K562 (cell line): Measurements from ENCODE around the gene THAP5. TPM values are rescaled to one million over a fixed set of nuclear protein-coding genes. Genes with fewer than 3 reads are reported as not detected.

ENCODE experiments used
- ATAC-seq: fragments of 200-7000 bp; cut with Tn5 transposase; 3 replicates; pipeline ENCODE4 v1.9.1; 2020; ENCODE audit warnings: moderate library complexity
- BruUV-seq: library from RNA; stranded (reverse); fragments of 400-500 nt; replicated peaks from 2 replicates; lab custom pipeline; 2021; lab: Mats Ljungman, UMichigan
- CTCF ChIA-PET: fragments of 300-600 bp; formaldehyde crosslinking; extraction: SDS; loops from one replicate; lab custom pipeline; 2021; ENCODE audit warnings: low intra/inter-chr PET ratio; lab: Yijun Ruan, JAX
- POLR2A ChIA-PET: fragments of 300-600, 350-650 bp; sonication (Branson Sonifier 250); formaldehyde crosslinking; extraction: SDS; loops from one replicate; lab custom pipeline; 2021; ENCODE audit warnings: antibody characterized with exemption, inconsistent platforms; lab: Yijun Ruan, JAX
- DNase-seq, 4 experiments: peaks; one replicate each; pipeline versions ENCODE4 v3.0.0 to v3.0.0-alpha.2; 2011 to 2018; ENCODE audit warnings: low spot score in 3 of 4, mixed read lengths in 3 of 4; ENCODE audit errors: extremely low read depth in 1 of 4
- FAIRE-seq: peaks from 2 replicates; lab custom pipeline; 2011; peaks lifted over from hg19 to GRCh38; lab: Jason Lieb, UNC
- H2AFZ ChIP-seq: 2 replicates; pipeline ENCODE4 v1.6.0; 2011; ENCODE audit warnings: low read depth, low read length, control low read depth, inconsistent platforms
- H3K27ac ChIP-seq: fragments of 200-600 bp; 3 replicates; pipeline ENCODE4 v1.8.0; 2011; ENCODE audit warnings: low read depth, mild to moderate bottlenecking, control low read depth, inconsistent platforms, low read length, moderate library complexity, mixed read lengths; ENCODE audit errors: extremely low read depth
- H3K27me3 ChIP-seq, 2 experiments: fragments of 300-600 bp in 1 of 2; 2 replicates in 1 of 2; 3 replicates in 1 of 2; pipeline versions ENCODE4 v1.6.0 to v1.8.0; 2011; ENCODE audit warnings: inconsistent platforms in 2 of 2, low read length in 2 of 2, mild to moderate bottlenecking in 1 of 2, mixed read lengths in 1 of 2, moderate library complexity in 1 of 2; ENCODE audit not compliant: control insufficient read depth in 2 of 2, insufficient read depth in 2 of 2
- H3K36me3 ChIP-seq: fragments of 300-600 bp; 3 replicates; pipeline ENCODE4 v1.8.0; 2011; ENCODE audit warnings: mild to moderate bottlenecking, low read length, inconsistent platforms; ENCODE audit not compliant: control insufficient read depth, insufficient read depth
- H3K4me1 ChIP-seq, 2 experiments: fragments of 200-600 bp in 1 of 2; replicated peaks in 1 of 2; 2 replicates in 1 of 2; 3 replicates in 1 of 2; pipeline versions ENCODE4 v1.5.1 to v1.8.0; 2011; ENCODE audit warnings: inconsistent platforms in 2 of 2, low read length in 2 of 2, mild to moderate bottlenecking in 1 of 2, mixed read lengths in 1 of 2, moderate library complexity in 1 of 2; ENCODE audit not compliant: control insufficient read depth in 2 of 2, insufficient read depth in 2 of 2
- H3K4me2 ChIP-seq: 2 replicates; pipeline ENCODE4 v1.6.1; 2011; ENCODE audit warnings: low read length, control low read depth, inconsistent platforms, mixed read lengths; ENCODE audit not compliant: insufficient read depth
- H3K4me3 ChIP-seq: fragments of 200-600 bp; sonication (generic), shearing (Covaris generic); 2 replicates; pipeline ENCODE4 v1.5.1; 2016; ENCODE audit warnings: control low read depth, inconsistent platforms
- H3K79me2 ChIP-seq: fragments of 200-600 bp; 3 replicates; pipeline ENCODE4 v1.8.0; 2011; ENCODE audit warnings: low read length, inconsistent platforms; ENCODE audit not compliant: control insufficient read depth, insufficient read depth
- H3K9ac ChIP-seq, 2 experiments: 2 replicates each; pipeline versions ENCODE4 v1.6.0 to v1.6.1; 2011; ENCODE audit warnings: low read depth in 2 of 2, low read length in 2 of 2, control low read depth in 1 of 2, inconsistent platforms in 1 of 2, mild to moderate bottlenecking in 1 of 2, mixed read lengths in 1 of 2; ENCODE audit not compliant: insufficient read depth in 1 of 2
- H3K9me1 ChIP-seq: one replicate; pipeline ENCODE4 v1.6.0; 2011; ENCODE audit warnings: inconsistent platforms, mild to moderate bottlenecking, low read length, moderate library complexity; ENCODE audit not compliant: control insufficient read depth, insufficient read depth
- H3K9me3 ChIP-seq: replicated peaks from 2 replicates; pipeline ENCODE4 v1.5.1; 2011; ENCODE audit warnings: low read depth, low read length, inconsistent platforms; ENCODE audit not compliant: control insufficient read depth, insufficient read depth
- H4K20me1 ChIP-seq: replicated peaks from 2 replicates; pipeline ENCODE4 v1.6.1; 2011; ENCODE audit warnings: low read length, inconsistent platforms, mixed read lengths; ENCODE audit not compliant: control insufficient read depth, insufficient read depth
- BCLAF1 ChIP-seq, 2 experiments: fragments of 450-650 bp in 1 of 2; IDR thresholded peaks; 2 replicates each; pipeline ENCODE4 v1.6.1; 2011 to 2017; ENCODE audit warnings: low read depth in 2 of 2, antibody characterized with exemption in 1 of 2, borderline replicate concordance in 1 of 2, low read length in 1 of 2, mild to moderate bottlenecking in 1 of 2, mixed read lengths in 1 of 2; ENCODE audit not compliant: control insufficient read depth in 1 of 2
- CCNT2 ChIP-seq: IDR thresholded peaks from 2 replicates; pipeline ENCODE4 v1.6.1; 2011; ENCODE audit warnings: borderline replicate concordance, low read depth, mild to moderate bottlenecking, moderate library complexity, mixed read lengths, low read length; ENCODE audit not compliant: insufficient read length; ENCODE audit errors: extremely low read depth
- FOXJ3 ChIP-seq: sonication (generic); formaldehyde crosslinking; IDR thresholded peaks from 2 replicates; pipeline ENCODE4 v1.4.0; 2020; ENCODE audit warnings: mild to moderate bottlenecking, missing genetic modification reagents
- POLR3G ChIP-seq: IDR thresholded peaks from 2 replicates; pipeline ENCODE4 v1.6.1; 2011; ENCODE audit not compliant: insufficient read length, insufficient replicate concordance; ENCODE audit errors: extremely low read depth
- REST ChIP-seq, 2 experiments: fragments of 450-650 bp; formaldehyde crosslinking in 1 of 2; IDR thresholded peaks; 2 replicates each; pipeline versions ENCODE4 v1.4.0 to v1.6.1; 2014 to 2020; ENCODE audit warnings: mild to moderate bottlenecking in 2 of 2, borderline replicate concordance in 1 of 2, low read depth in 1 of 2
- SMAD1 ChIP-seq: fragments of 150-350 bp; IDR thresholded peaks from 2 replicates; pipeline ENCODE4 v1.6.1; 2014; ENCODE audit warnings: low read length, low read depth; ENCODE audit not compliant: partially characterized antibody
- TFAM ChIP-seq: fragments of 250-450 bp; sonication (Bioruptor Pico); conservative IDR thresholded peaks from 2 replicates; pipeline ENCODE4 v1.5.0; 2021; ENCODE audit warnings: mild to moderate bottlenecking, moderate library complexity
- ZBTB1 ChIP-seq: sonication (generic); formaldehyde crosslinking; IDR thresholded peaks from 2 replicates; pipeline ENCODE4 v1.8.1; 2023; ENCODE audit warnings: missing genetic modification reagents, low read depth, mild to moderate bottlenecking, borderline replicate concordance
- ZNF780A ChIP-seq: fragments of 250-450 bp; sonication (Bioruptor Pico); IDR thresholded peaks from 2 replicates; pipeline ENCODE4 v1.5.0; 2021; ENCODE audit warnings: mild to moderate bottlenecking
- WGBS: fragments of 100-300 bp; shearing (Covaris generic); methylation state at CpG from one replicate; pipeline ENCODE4 v1.1.6; 2016; ENCODE audit warnings: low coverage, mixed read lengths; ENCODE audit not compliant: insufficient coverage; ENCODE audit errors: missing lambda C conversion rate; 5-methylcytosine and 5-hydroxymethylcytosine counted together
- in situ Hi-C: fragments of 300-500 bp; cut with MboI; formaldehyde crosslinking; loops from 4 replicates; pipeline ENCODE4 v1.15.0; 2018; ENCODE audit warnings: inconsistent platforms, mixed read lengths
- intact Hi-C: fragments of 100-400 bp; cut with micrococcal nuclease; formaldehyde crosslinking; loops from 2 replicates; pipeline ENCODE4 v1.14.2; 2022
- polyA plus RNA-seq, 8 experiments: library from polyadenylated mRNA; depleted of rRNA in 4 of 8; stranded (reverse) in 5 of 8; unstranded in 3 of 8; fragments of >200 nt; fragmentation: Nextera tagmentation in 2 of 8; fragmentation: Illumina TruSeq in 1 of 8; extraction: Ambion mirVana in 2 of 8; extraction: Trizol in 1 of 8; gene quantifications; 2 replicates each; pipeline versions ENCODE4 v1.2.1 to v1.2.3, GENCODE V29; 2011 to 2014; ENCODE audit warnings: inconsistent platforms in 1 of 8, missing spikeins in 1 of 8
- total RNA-seq, 7 experiments: library from RNA; depleted of rRNA in 6 of 7; stranded (reverse); fragments of >200 nt in 6 of 7; fragmentation: Illumina TruSeq in 2 of 7; extraction: Trizol in 2 of 7; gene quantifications; 2 replicates each; pipeline versions ENCODE4 v1.2.1 to v1.2.3, GENCODE V29; 2011 to 2021; ENCODE audit warnings: low replicate concordance in 1 of 7

The THAP5 gene
- total and polyA plus RNA-seq, 9 of the 15 experiments (the other 6 are each of a cell fraction or from before 2014, with no cell fraction given): 16.5 to 58.1 (median 28.2) TPM

GRCh38 chr7:108592646-108593201 is 23.2 kb upstream of the THAP5 start:
- ChIA-PET CTCF (no interaction called here), POLR2A (interaction anchor here (0.8 to 2.4 kb wide), 3 partner anchors 12 to 174 kb away, joined by 4 to 8 read pairs (median 5); no protein-coding TSS in a partner anchor)
- no peaks in the 10 kb centered on the region; a peak in 1 of 5 replicates for H3K4me1 ChIP-seq
- H3K9me1 ChIP-seq: no peaks in the 10 kb centered on the region
- 1% methylated on average over 3 of the region's 3 CpGs for WGBS
- H3K79me2 ChIP-seq: no peaks in the 10 kb centered on the region
- no peak overlapping the region for H3K4me2 ChIP-seq
- ATAC-seq (peak; percentile 92), FAIRE-seq (peak; percentile 56), DNase-seq (peak in 2 of 4 experiments; percentile 60)
- peaks cover 32% of the 10 kb centered on the region in 2 experiments for H3K27me3 ChIP-seq
- no peak overlapping the region for H3K9ac ChIP-seq
- in situ Hi-C loops (no loop called here), intact Hi-C loops (no loop called here)
- no peaks in the 10 kb centered on the region for H3K36me3 ChIP-seq
- H3K4me3 ChIP-seq: no peak overlapping the region
- no TSS peak for BruUV-seq
- H2AFZ ChIP-seq: no peak overlapping the region
- H3K27ac ChIP-seq: no peak overlapping the region
- H4K20me1 ChIP-seq: no peaks in the 10 kb centered on the region
- H3K9me3 ChIP-seq: no peaks in the 10 kb centered on the region
- TF ChIP-seq SMAD1: no peak
- no peak for TF ChIP-seq POLR3G
- TF ChIP-seq ZBTB1: no peak
- no peak for TF ChIP-seq ZNF780A
- TF ChIP-seq TFAM (CRISPR knock-in tag): no peak
- TF ChIP-seq REST (IDR thresholded peaks at IDR 0.05; ENCODE audit: borderline replicate concordance): peak; percentile 58
- TF ChIP-seq REST (CRISPR knock-in tag; IDR thresholded peaks at IDR 0.05; ENCODE audit: low read depth): no peak
- TF ChIP-seq CCNT2: no peak
- no peak for TF ChIP-seq BCLAF1 (IDR thresholded peaks at IDR 0.05; ENCODE audit: borderline replicate concordance in 1 of 2, control insufficient read depth in 1 of 2, low read depth in 2 of 2, low read length in 1 of 2)
- no peak for TF ChIP-seq FOXJ3 (CRISPR knock-in tag)
